ENCODE results near the gene LECT2. TPM values are rescaled to one million over a fixed set of nuclear protein-coding genes. Genes with fewer than 3 reads are reported as not detected.

The LECT2 gene
- total RNA-seq = not detected
- long read RNA-seq = 0 reads

- ATAC-seq (no peak), DNase-seq (no peak)
- intact Hi-C loops (cut with DNase I, micrococcal nuclease) = no loop called here
Observed at GRCh38 chr5:135954899-135955298, at the start of gene LECT2. LECT2 (minus strand) TSS chr5:135954983; CDS start chr5:135954833, 150 bp downstream.

GRCh38 chr5:136004436-136004835, 49.7 kb upstream of the LECT2 start:
- no peak for DNase-seq
- intact Hi-C loops (cut with DNase I, micrococcal nuclease) = no loop called here
- ATAC-seq = no peak

- no peak for DNase-seq
- intact Hi-C loops (cut with DNase I, micrococcal nuclease) = no loop called here
- no peak for ATAC-seq
Observed at GRCh38 chr5:136001466-136001981, 46.7 kb upstream of the LECT2 start.

- intact Hi-C loops (cut with DNase I, micrococcal nuclease) = no loop called here
- no peak for ATAC-seq
- DNase-seq = no peak
Observed at GRCh38 chr5:136000932-136001331, 46.1 kb upstream of the LECT2 start.

- DNase-seq (no peak), ATAC-seq (no peak)
- intact Hi-C loops (cut with DNase I, micrococcal nuclease) = no loop called here
Observed at GRCh38 chr5:136000147-136000546, 45.4 kb upstream of the LECT2 start.

- ATAC-seq (no peak), DNase-seq (no peak)
- intact Hi-C loops (cut with DNase I, micrococcal nuclease) = no loop called here
Observed at GRCh38 chr5:135999406-136000139, 44.8 kb upstream of the LECT2 start.

GRCh38 chr5:135998889-135999288, 44.1 kb upstream of the LECT2 start:
- no peak for ATAC-seq
- intact Hi-C loops (cut with DNase I, micrococcal nuclease) = no loop called here

GRCh38 chr5:135997673-135998335, 43.0 kb upstream of the LECT2 start:
- intact Hi-C loops (cut with DNase I, micrococcal nuclease) = no loop called here
- ATAC-seq (no peak), DNase-seq (no peak)

More at GRCh38 chr5:135998889-135999288, 44.1 kb upstream of the LECT2 start:
- DNase-seq = no peak

- no peak for ATAC-seq
- DNase-seq = no peak
- intact Hi-C loops (cut with DNase I, micrococcal nuclease) = no loop called here
Observed at GRCh38 chr5:135996611-135997010, 41.8 kb upstream of the LECT2 start.

GRCh38 chr5:135995976-135996375, 41.2 kb upstream of the LECT2 start:
- ATAC-seq (no peak), DNase-seq (no peak)
- intact Hi-C loops (cut with DNase I, micrococcal nuclease) = no loop called here

- ATAC-seq (no peak), DNase-seq (no peak)
- intact Hi-C loops (cut with DNase I, micrococcal nuclease) = no loop called here
Observed at GRCh38 chr5:135993880-135994636, 39.3 kb upstream of the LECT2 start.

- no peak for DNase-seq
- ATAC-seq = no peak
- intact Hi-C loops (cut with DNase I, micrococcal nuclease) = no loop called here
Observed at GRCh38 chr5:135993335-135993879, 38.6 kb upstream of the LECT2 start.

GRCh38 chr5:135991429-135991828, 36.6 kb upstream of the LECT2 start:
- no peak for DNase-seq
- no peak for ATAC-seq
- intact Hi-C loops (cut with DNase I, micrococcal nuclease) = no loop called here

- no peak for DNase-seq
- ATAC-seq = no peak
- intact Hi-C loops (cut with DNase I, micrococcal nuclease) = no loop called here
Observed at GRCh38 chr5:135990528-135991255, 35.9 kb upstream of the LECT2 start.

GRCh38 chr5:135989686-135990085, 34.9 kb upstream of the LECT2 start:
- intact Hi-C loops (cut with DNase I, micrococcal nuclease) = no loop called here
- ATAC-seq (no peak), DNase-seq (no peak)

- intact Hi-C loops (cut with DNase I, micrococcal nuclease) = no loop called here
- no peak for DNase-seq
- ATAC-seq = no peak
Observed at GRCh38 chr5:135988546-135988945, 33.8 kb upstream of the LECT2 start.

GRCh38 chr5:135986891-135987401, 32.2 kb upstream of the LECT2 start:
- ATAC-seq = no peak
- no peak for DNase-seq
- intact Hi-C loops (cut with DNase I, micrococcal nuclease) = no loop called here

- ATAC-seq = no peak
- DNase-seq = no peak
- intact Hi-C loops (cut with DNase I, micrococcal nuclease) = no loop called here
Observed at GRCh38 chr5:135986401-135986800, 31.6 kb upstream of the LECT2 start.

GRCh38 chr5:135985951-135986350, 31.2 kb upstream of the LECT2 start:
- intact Hi-C loops (cut with DNase I, micrococcal nuclease) = no loop called here
- DNase-seq = no peak
- ATAC-seq = no peak

All from left colon (tissue), 2 donors.